Ovary (tissue), 3 donors: ENCODE results near the gene SMOC2.

Experiments
- CTCF ChIP-seq, 3 donors: fragments of 450-650 bp in 2 of 3; fragments of 200-600 bp in 1 of 3; IDR thresholded peaks; one replicate each; pipeline versions ENCODE4 v1.5.1 to v1.8.0; 2016 to 2022; ENCODE audit warnings: antibody characterized with exemption in 3 of 3, mild to moderate bottlenecking in 1 of 3
- EP300 ChIP-seq: sonication (generic); formaldehyde crosslinking; IDR thresholded peaks from one replicate; pipeline ENCODE4 v1.6.1; 2017; ENCODE audit warnings: antibody characterized with exemption
- POLR2A ChIP-seq: fragments of 450-650 bp; IDR thresholded peaks from one replicate; pipeline ENCODE4 v1.6.1; 2017; ENCODE audit warnings: antibody characterized with exemption, mild to moderate bottlenecking, moderate library complexity
- donor health status: DM: no; HTN: no; CAD: no.

GRCh38 chr6:168507297-168507696 is 66.3 kb downstream of the SMOC2 start:
- TF ChIP-seq CTCF (IDR thresholded peaks at IDR 0.05) (no peak), POLR2A (no peak), EP300 (no peak)
